Spleen (tissue), 7 donors: ENCODE results near the gene TBX4.
"Not testable (repeated sequence)": the region's sequence is repeated elsewhere in the genome, so short reads cannot be mapped to it uniquely, and the experiment has no call there.

Experiments used
- CTCF ChIP-seq, 11 experiments: fragments of 200-600 bp in 7 of 11; fragments of 450-650 bp in 4 of 11; sonication (generic) in 4 of 11; IDR thresholded peaks in 8 of 11; conservative IDR thresholded peaks in 3 of 11; 1 replicate in 7 of 11; 2 replicates in 4 of 11; pipeline versions ENCODE4 v1.4.0 to v1.8.0; 2016 to 2021; ENCODE audit warnings: antibody characterized with exemption in 11 of 11, inconsistent platforms in 4 of 11, mild to moderate bottlenecking in 1 of 11
- POLR2A ChIP-seq, 3 donors: fragments of 450-650 bp; IDR thresholded peaks; one replicate each; pipeline ENCODE4 v1.5.1; 2017; ENCODE audit warnings: antibody characterized with exemption in 3 of 3, mild to moderate bottlenecking in 1 of 3
- POLR2AphosphoS5 ChIP-seq, 3 donors: sonication (generic); formaldehyde crosslinking; IDR thresholded peaks; one replicate each; pipeline ENCODE4 v1.5.1; 2017; ENCODE audit warnings: antibody characterized with exemption in 3 of 3
- donor health status: DM: no; HTN: no; CAD: no; lungs with moderate emphysema.
- donor health status: DM: no; HTN: no; CAD: no.
- donor health status: DM: no; HTN: no; CAD: no.

GRCh38 chr17:61509454-61509853 lies 57.2 kb downstream of the TBX4 start:
- TF ChIP-seq POLR2AphosphoS5 (IDR thresholded peaks at IDR 0.05); CTCF (IDR thresholded peaks at IDR 0.05 in 8 of 11, conservative IDR thresholded peaks at IDR 0.05 in 3 of 11); POLR2A (IDR thresholded peaks at IDR 0.05): not testable (repeated sequence)
